ENCODE measurements around the gene TSSK2. TPM values are rescaled to one million over a fixed set of nuclear protein-coding genes. Genes with fewer than 3 reads are reported as not detected.

The TSSK2 gene
- total and polyA plus RNA-seq, 2 donors (not counting 3 experiments of a cell fraction or from before 2014, with no cell fraction given): not detected

- POLR2A ChIA-PET: no interaction called here
- CTCF ChIA-PET: interaction anchor here (1.1 kb wide), 1 partner anchor 23 kb away, joined by 4 read pairs; no protein-coding TSS in a partner anchor
- H3K27ac ChIP-seq (ENCODE audit: insufficient read depth, low read depth, low read length): no peak overlapping the region
- H3K27me3 ChIP-seq (ENCODE audit: control insufficient read depth in 2 of 2, insufficient read depth in 2 of 2, low read length in 2 of 2): no peaks in the 10 kb centered on the region
- dilution Hi-C loops (cut with MboI; ENCODE audit: extremely low pct_ligation_motif_present, low sequenced_read_pairs) (no loop called here), intact Hi-C loops (cut with micrococcal nuclease) (no loop called here)
- H3K36me3 ChIP-seq (ENCODE audit: control insufficient read depth in 2 of 2, extremely low read depth in 1 of 2, insufficient read depth in 2 of 2, low read length in 2 of 2): peaks cover 16 to 63% of the 10 kb centered on the region in 2 experiments
- FAIRE-seq: no peak
- peaks cover 7% of the 10 kb centered on the region for H3K4me1 ChIP-seq (ENCODE audit: control insufficient read depth, extremely low read depth, insufficient read depth, low read length)
- no TSS peak for BruUV-seq (replicated peaks)
- no peaks in the 10 kb centered on the region for H3K9me3 ChIP-seq (replicated peaks; ENCODE audit: control insufficient read depth, insufficient read depth, low read length)
- peaks cover 7% of the 10 kb centered on the region for H3K79me2 ChIP-seq (ENCODE audit: control insufficient read depth, insufficient read depth, low read length)
- no peak overlapping the region for H2AFZ ChIP-seq (ENCODE audit: low read depth, low read length)
- no peak overlapping the region for H3K4me2 ChIP-seq (ENCODE audit: insufficient read depth, low read length)
- H3K9me1 ChIP-seq (replicated peaks; ENCODE audit: control insufficient read depth, extremely low read depth, insufficient read depth, low read length): no peaks in the 10 kb centered on the region
- H3K4me3 ChIP-seq (replicated peaks in 1 of 3; ENCODE audit: insufficient read depth in 1 of 3, low read depth in 1 of 3, low read length in 3 of 3): no peak overlapping the region
- DNase-seq (ENCODE audit: low read depth, low spot score): no peak
- H4K20me1 ChIP-seq (replicated peaks; ENCODE audit: control insufficient read depth, extremely low read depth, insufficient read depth, low read length): no peaks in the 10 kb centered on the region
- no peak overlapping the region for H3K9ac ChIP-seq (replicated peaks; ENCODE audit: extremely low read depth, insufficient read depth, low read length)
- TF ChIP-seq MYC (IDR thresholded peaks at IDR 0.05; ENCODE audit: low read depth, low read length): no peak
- no peak for TF ChIP-seq JUN (IDR thresholded peaks at IDR 0.05; ENCODE audit: borderline replicate concordance, insufficient read depth, insufficient read length, low read depth)
- no peak for TF ChIP-seq FOS (IDR thresholded peaks at IDR 0.05; ENCODE audit: borderline replicate concordance, insufficient read depth, low read length)
- TF ChIP-seq CTCF (IDR thresholded peaks at IDR 0.05; ENCODE audit: extremely low read depth in 1 of 2, insufficient read depth in 1 of 2, low read depth in 1 of 2, low read length in 2 of 2): no peak
- no peak for TF ChIP-seq POLR2A (IDR thresholded peaks at IDR 0.05; ENCODE audit: low read depth, low read length)
- no peak for TF ChIP-seq EZH2 (IDR thresholded peaks at IDR 0.05; ENCODE audit: borderline replicate concordance, low read depth, low read length, severe bottlenecking)
- no peak for TF ChIP-seq MAX (IDR thresholded peaks at IDR 0.05; ENCODE audit: insufficient read depth, insufficient read length)
- TF ChIP-seq GATA2 (IDR thresholded peaks at IDR 0.05; ENCODE audit: insufficient read depth, insufficient read length, low read depth, low read length): no peak
- TF ChIP-seq POLR2AphosphoS5 (IDR thresholded peaks at IDR 0.05; ENCODE audit: insufficient read depth, low read depth, low read length): no peak
Observed at GRCh38 chr22:19139001-19139356, 7.9 kb downstream of the TSSK2 start.
